DND-41 (cell line): ENCODE measurements around the gene DSCAM.

Source experiments
- CTCF ChIP-seq: IDR thresholded peaks from 2 replicates; pipeline ENCODE4 v1.5.1; 2012; ENCODE audit warnings: borderline replicate concordance, low read length, moderate library complexity, mild to moderate bottlenecking; ENCODE audit not compliant: poor library complexity, severe bottlenecking; ENCODE audit errors: extremely low read depth
- EZH2 ChIP-seq: IDR thresholded peaks from 3 replicates; pipeline ENCODE4 v1.6.1; 2012; ENCODE audit warnings: borderline replicate concordance, low read depth, mild to moderate bottlenecking, moderate library complexity, low read length, inconsistent platforms; ENCODE audit not compliant: severe bottlenecking

DNA sequence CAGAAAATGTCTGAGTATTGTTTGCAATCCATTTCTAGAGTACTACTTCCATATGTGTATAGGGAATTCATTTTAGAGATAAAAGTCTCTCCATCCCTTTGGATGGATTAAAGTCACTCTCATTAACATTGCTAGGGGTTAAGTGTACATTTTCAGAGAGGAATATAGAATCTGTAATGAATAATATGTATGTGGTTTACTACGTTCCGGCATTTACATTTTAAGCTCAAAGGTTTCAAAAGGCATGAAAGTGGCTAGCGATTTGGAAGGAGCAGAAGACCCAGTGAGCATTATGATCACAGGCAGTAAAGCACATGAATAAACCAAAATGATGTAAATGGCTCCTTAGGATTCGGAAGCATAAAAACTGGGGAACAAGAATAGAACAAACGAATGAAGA, 123.0 kb downstream of the DSCAM start:
- no peak for TF ChIP-seq CTCF
- no peak for TF ChIP-seq EZH2
